GM19193 (cell line): ENCODE data around the gene IL36RN.

Source experiments
- POLR2A ChIP-seq: IDR thresholded peaks from 4 replicates; pipeline ENCODE4 v1.6.1; 2011; ENCODE audit not compliant: insufficient read depth, insufficient read length; ENCODE audit errors: extremely low read depth

IL36RN gene

DNA sequence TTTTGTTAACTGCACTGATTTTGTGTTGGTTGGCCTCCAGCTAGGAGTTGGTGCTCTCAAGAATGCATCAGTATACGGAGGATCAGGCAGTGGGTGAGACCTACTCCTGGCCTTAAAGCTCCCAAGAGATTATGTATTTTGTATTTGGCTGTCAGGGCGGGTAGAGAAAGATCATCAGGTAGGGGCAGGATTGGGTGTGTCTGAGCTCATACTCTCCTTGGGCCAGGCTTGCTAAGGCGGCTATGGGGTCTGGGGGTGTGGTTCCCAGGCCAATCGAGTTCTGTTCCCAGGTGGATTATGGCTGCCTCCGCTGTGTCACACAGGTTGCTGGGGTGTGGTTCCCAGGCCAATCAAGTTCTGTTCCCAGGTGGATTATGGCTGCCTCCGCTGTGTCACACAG lies 39.5 kb downstream of the IL36RN start:
- TF ChIP-seq POLR2A: no peak

GRCh38 chr2:113102133-113102532 lies 43.1 kb downstream of the IL36RN start:
- TF ChIP-seq POLR2A: no peak

DNA sequence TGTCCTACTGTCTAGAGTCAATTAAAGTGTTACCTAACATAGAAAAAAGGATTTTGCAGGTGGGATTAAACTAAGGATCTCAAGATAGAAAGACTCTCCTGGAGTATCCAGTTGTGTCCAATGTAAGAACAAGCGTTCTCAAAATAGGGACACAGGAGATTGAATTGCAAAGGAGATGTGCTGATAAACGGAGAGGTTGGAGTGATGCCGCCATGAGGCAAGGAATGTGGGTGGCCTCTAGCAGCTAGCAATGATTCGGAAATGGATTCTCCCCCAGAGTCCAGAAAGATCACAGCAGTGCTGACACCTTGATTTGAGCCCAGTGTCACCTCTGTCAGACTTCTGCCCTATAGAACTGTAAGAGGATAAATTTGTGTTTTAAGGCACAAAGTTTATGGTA lies 44.3 kb downstream of the IL36RN start:
- TF ChIP-seq POLR2A: no peak

GRCh38 chr2:113104054-113104611 lies 45.1 kb downstream of the IL36RN start:
- no peak for TF ChIP-seq POLR2A

GRCh38 chr2:113105047-113105785 lies 46.2 kb downstream of the IL36RN start:
- TF ChIP-seq POLR2A: no peak

DNA sequence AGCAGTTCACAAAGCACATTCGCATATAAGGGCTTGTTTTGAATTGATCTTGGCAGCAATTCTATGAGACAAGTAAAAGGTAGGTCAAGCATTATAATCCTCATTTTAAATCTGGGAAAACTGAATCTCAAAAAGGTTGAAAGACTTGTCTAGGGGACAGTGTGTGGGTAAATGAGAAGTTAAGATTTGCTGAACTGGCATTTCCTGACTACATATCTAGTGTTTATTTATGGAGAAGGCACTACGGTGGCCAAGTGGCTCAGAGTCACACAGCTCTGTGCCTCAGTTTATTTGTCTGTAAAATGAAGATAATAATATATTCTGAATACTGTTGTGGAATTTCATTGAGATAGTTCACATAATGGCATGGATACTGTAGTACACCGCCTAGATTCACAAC lies 52.1 kb downstream of the IL36RN start:
- no peak for TF ChIP-seq POLR2A

DNA sequence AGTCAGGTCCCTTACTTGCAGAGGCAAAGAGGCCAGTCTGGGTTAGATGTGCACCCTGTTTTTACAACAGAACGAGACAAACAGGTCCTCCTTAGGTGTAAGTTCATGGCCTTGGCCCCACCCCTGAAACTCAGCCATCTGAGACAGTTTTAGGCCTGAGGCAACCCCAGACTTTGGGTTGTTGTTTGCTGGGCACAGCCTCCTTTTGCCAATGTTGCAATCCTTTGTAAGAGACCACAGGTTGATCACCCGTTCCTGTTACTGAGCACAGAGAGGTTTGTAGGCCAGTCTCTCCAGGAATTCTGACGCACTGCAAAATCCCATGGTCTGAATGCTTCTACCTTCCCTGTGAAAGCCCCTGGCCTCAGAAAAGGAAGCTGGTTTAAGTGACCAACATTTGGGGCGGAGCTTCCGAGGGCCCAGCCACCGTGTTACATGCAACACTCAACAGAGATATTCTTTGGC lies 52.9 kb downstream of the IL36RN start:
- TF ChIP-seq POLR2A: no peak

- no peak for TF ChIP-seq POLR2A
Observed at GRCh38 chr2:113112441-113112840, 53.4 kb downstream of the IL36RN start.

DNA sequence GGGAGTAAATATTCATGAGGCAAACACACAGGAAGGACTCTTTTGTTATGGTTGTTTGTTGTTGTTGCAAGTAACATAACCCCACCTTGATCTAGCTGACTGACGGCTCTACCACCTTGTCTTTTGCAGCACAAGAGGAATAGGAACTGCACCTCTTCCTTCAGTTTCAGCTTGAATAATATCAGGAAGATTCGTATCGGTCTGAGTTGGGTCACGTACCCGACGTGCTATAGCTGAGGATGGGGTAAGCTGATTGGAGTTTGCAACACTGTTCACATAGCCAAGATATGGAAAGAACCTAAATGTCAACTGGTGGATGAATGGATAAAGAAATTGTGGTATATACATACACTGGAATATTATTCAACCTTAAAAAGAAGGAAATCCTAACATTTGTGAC lies 53.9 kb downstream of the IL36RN start:
- no peak for TF ChIP-seq POLR2A

DNA sequence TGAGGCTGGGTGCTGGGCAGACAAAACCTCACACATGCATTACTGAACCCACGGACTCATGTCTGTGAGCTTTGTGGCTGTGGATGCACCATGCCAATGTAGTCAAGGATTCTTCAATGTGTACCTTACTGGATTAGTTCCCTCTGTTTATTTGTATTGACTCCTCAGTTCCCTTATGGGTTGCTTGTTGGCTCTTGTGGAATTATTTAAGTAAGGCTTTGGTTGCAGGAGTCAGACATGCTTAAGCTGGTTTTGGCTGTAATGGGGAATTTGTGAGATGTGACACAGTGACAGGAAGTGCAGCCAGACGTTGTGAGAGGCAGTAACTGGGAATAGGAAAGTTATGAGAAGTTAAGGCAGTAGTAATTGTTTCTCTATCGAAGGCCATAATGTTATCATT lies 54.8 kb downstream of the IL36RN start:
- TF ChIP-seq POLR2A: no peak
